AML-193 (cell line): Measurements from ENCODE around the gene WDR82.

Source experiments
- DNase-seq, 2 experiments: peaks; one replicate each; lab custom pipeline; 2025; lab: John Stamatoyannopoulos, UW

WDR82 gene

GRCh38 chr3:52308308-52308707 is 29.9 kb upstream of the WDR82 start:
- no peak for DNase-seq

GRCh38 chr3:52306978-52307377 is 28.5 kb upstream of the WDR82 start:
- no peak for DNase-seq

- no peak for DNase-seq
Measured at GRCh38 chr3:52305926-52306325, 27.5 kb upstream of the WDR82 start.

- no peak for DNase-seq
Measured at GRCh38 chr3:52303811-52304210, 25.4 kb upstream of the WDR82 start.

GRCh38 chr3:52302426-52303145 is 24.1 kb upstream of the WDR82 start:
- no peak for DNase-seq

GRCh38 chr3:52299879-52300611 is 21.6 kb upstream of the WDR82 start:
- DNase-seq: peak; percentile 64 to 74

- no peak for DNase-seq
Measured at GRCh38 chr3:52299247-52299878, 20.9 kb upstream of the WDR82 start.

GRCh38 chr3:52298149-52299098 is 20.0 kb upstream of the WDR82 start:
- DNase-seq: no peak

- DNase-seq: no peak
Measured at GRCh38 chr3:52297242-52298148, 19.0 kb upstream of the WDR82 start.

GRCh38 chr3:52295671-52296208 is 17.3 kb upstream of the WDR82 start:
- no peak for DNase-seq

- no peak for DNase-seq
Measured at GRCh38 chr3:52294320-52295150, 16.1 kb upstream of the WDR82 start.

- no peak for DNase-seq
Measured at GRCh38 chr3:52293491-52294319, 15.3 kb upstream of the WDR82 start.

- no peak for DNase-seq
Measured at GRCh38 chr3:52292247-52293065, 14.0 kb upstream of the WDR82 start.

GRCh38 chr3:52291508-52292181 is 13.2 kb upstream of the WDR82 start:
- peak in 1 of 2 experiments; percentile 41 for DNase-seq

GRCh38 chr3:52290596-52291507 is 12.4 kb upstream of the WDR82 start:
- DNase-seq: no peak
